ENCODE measurements around the gene SBF2.

- TF ChIP-seq CTCF (IDR thresholded peaks at IDR 0.05; ENCODE audit: low read length) = no peak
- no peak for TF ChIP-seq EZH2phosphoT487 (IDR thresholded peaks at IDR 0.05; ENCODE audit: low read length)
Measured at GRCh38 chr11:10049756-10050155, 244.3 kb downstream of the SBF2 start.
